WI38 (cell line): ENCODE results near the gene ETNPPL.

Source experiments
- H3K4me3 ChIP-seq: 2 replicates; pipeline ENCODE4 v1.5.1; 2011; ENCODE audit warnings: low read depth, mild to moderate bottlenecking, control low read depth, low read length
- CTCF ChIP-seq: IDR thresholded peaks from 2 replicates; pipeline ENCODE4 v1.5.1; 2012; ENCODE audit warnings: low read depth, mild to moderate bottlenecking, control low read depth, low read length

ETNPPL gene

GRCh38 chr4:108693211-108693610 lies 69.6 kb downstream of the ETNPPL start:
- H3K4me3 ChIP-seq, result no peak overlapping the region
- TF ChIP-seq CTCF, result no peak
